CD4-positive, alpha-beta T cell treated with Interleukin-2 at 100 ng/mL for 4 hours (primary cell): ENCODE measurements around the gene PTPRN2.
"Not testable (repeated sequence)": the region's sequence is repeated elsewhere in the genome, so short reads cannot be mapped to it uniquely, and the experiment has no call there.

Experiments
- DNase-seq: peaks from one replicate; pipeline ENCODE4 v3.0.0-alpha.2; 2020; ENCODE audit warnings: low spot score

Gene PTPRN2

GRCh38 chr7:158550886-158551452 lies 36.7 kb downstream of the PTPRN2 start:
- no peak for DNase-seq

- DNase-seq: no peak
These were observed 37.3 kb downstream of the PTPRN2 start for GRCh38 chr7:158550394-158550700.

- DNase-seq: no peak
These were observed 37.8 kb downstream of the PTPRN2 start for GRCh38 chr7:158549616-158550393.

- DNase-seq: no peak
These were observed 38.4 kb downstream of the PTPRN2 start for GRCh38 chr7:158549176-158549615.

GRCh38 chr7:158548726-158549125 lies 38.9 kb downstream of the PTPRN2 start:
- DNase-seq: no peak

GRCh38 chr7:158547817-158548216 lies 39.8 kb downstream of the PTPRN2 start:
- no peak for DNase-seq

- DNase-seq: no peak
These were observed 41.0 kb downstream of the PTPRN2 start for GRCh38 chr7:158546626-158547025.

GRCh38 chr7:158546214-158546613 lies 41.4 kb downstream of the PTPRN2 start:
- no peak for DNase-seq

GRCh38 chr7:158544708-158545107 lies 42.9 kb downstream of the PTPRN2 start:
- no peak for DNase-seq

GRCh38 chr7:158543840-158544239 lies 43.8 kb downstream of the PTPRN2 start:
- DNase-seq: no peak

GRCh38 chr7:158542651-158543566 lies 44.7 kb downstream of the PTPRN2 start:
- no peak for DNase-seq

- no peak for DNase-seq
These were observed 46.1 kb downstream of the PTPRN2 start for GRCh38 chr7:158541346-158542010.

GRCh38 chr7:158539711-158540146 lies 47.9 kb downstream of the PTPRN2 start:
- DNase-seq: no peak

- no peak for DNase-seq
These were observed 49.3 kb downstream of the PTPRN2 start for GRCh38 chr7:158538156-158538946.

GRCh38 chr7:158537516-158537882 lies 50.1 kb downstream of the PTPRN2 start:
- DNase-seq: no peak

GRCh38 chr7:158536871-158537515 lies 50.6 kb downstream of the PTPRN2 start:
- no peak for DNase-seq

GRCh38 chr7:158535079-158535478 lies 52.5 kb downstream of the PTPRN2 start:
- no peak for DNase-seq

GRCh38 chr7:158534598-158534997 lies 53.0 kb downstream of the PTPRN2 start:
- DNase-seq: no peak

GRCh38 chr7:158534134-158534515 lies 53.5 kb downstream of the PTPRN2 start:
- DNase-seq: not testable (repeated sequence)

- no peak for DNase-seq
These were observed 54.1 kb downstream of the PTPRN2 start for GRCh38 chr7:158533386-158534133.
